H9 (cell line): ENCODE data around the gene REEP1. TPM values are rescaled to one million over a fixed set of nuclear protein-coding genes. Genes with fewer than 3 reads are reported as not detected.

Source experiments
- DNase-seq: peaks from one replicate; pipeline ENCODE4 v3.0.0-alpha.2; 2017
- H2AFZ ChIP-seq: one replicate; pipeline ENCODE4 v1.6.1; 2013; ENCODE audit warnings: mild to moderate bottlenecking, low read length, control low read depth, moderate library complexity
- H2AK5ac ChIP-seq: 2 replicates; pipeline ENCODE4 v1.6.1; 2013; ENCODE audit warnings: low read length, control low read depth, mixed read lengths; ENCODE audit not compliant: insufficient read length
- H2BK120ac ChIP-seq: one replicate; pipeline ENCODE4 v1.6.1; 2013; ENCODE audit warnings: low read depth, mild to moderate bottlenecking, low read length, control low read depth, inconsistent platforms; ENCODE audit not compliant: poor library complexity, severe bottlenecking
- H2BK12ac ChIP-seq: 2 replicates; pipeline ENCODE4 v1.6.1; 2013; ENCODE audit warnings: low read length, control low read depth, mixed read lengths, low read depth; ENCODE audit not compliant: insufficient read length
- H2BK15ac ChIP-seq: 2 replicates; pipeline ENCODE4 v1.6.1; 2013; ENCODE audit warnings: low read depth, low read length, control low read depth
- H2BK20ac ChIP-seq: one replicate; pipeline ENCODE4 v1.6.1; 2013; ENCODE audit warnings: low read depth, mild to moderate bottlenecking, low read length, control low read depth, inconsistent platforms; ENCODE audit not compliant: poor library complexity, severe bottlenecking
- H2BK5ac ChIP-seq: 2 replicates; pipeline ENCODE4 v1.6.1; 2013; ENCODE audit warnings: low read length, control low read depth, mixed read lengths; ENCODE audit not compliant: insufficient read length
- H3K14ac ChIP-seq: 2 replicates; pipeline ENCODE4 v1.6.1; 2013; ENCODE audit warnings: low read length, control low read depth; ENCODE audit not compliant: insufficient read depth
- H3K18ac ChIP-seq: 2 replicates; pipeline ENCODE4 v1.6.1; 2013; ENCODE audit warnings: low read depth, mild to moderate bottlenecking, mixed read lengths, low read length, control low read depth; ENCODE audit not compliant: insufficient read length
- H3K23ac ChIP-seq: 2 replicates; pipeline ENCODE4 v1.6.1; 2013; ENCODE audit warnings: low read length, control low read depth, mixed read lengths, low read depth; ENCODE audit not compliant: insufficient read length
- H3K23me2 ChIP-seq: 2 replicates; pipeline ENCODE4 v1.6.1; 2013; ENCODE audit warnings: low read depth, mild to moderate bottlenecking, mixed read lengths, low read length, control low read depth; ENCODE audit not compliant: insufficient read length, poor library complexity, severe bottlenecking
- H3K27ac ChIP-seq: 2 replicates; pipeline ENCODE4 v1.5.1; 2013; ENCODE audit warnings: low read length, control low read depth, mixed read lengths, low read depth; ENCODE audit not compliant: insufficient read length
- H3K27me3 ChIP-seq: 2 replicates; pipeline ENCODE4 v1.6.1; 2013; ENCODE audit warnings: low read length, control low read depth, inconsistent platforms; ENCODE audit not compliant: insufficient read depth
- H3K4ac ChIP-seq: 2 replicates; pipeline ENCODE4 v1.6.1; 2013; ENCODE audit warnings: low read depth, mild to moderate bottlenecking, control low read depth, inconsistent platforms, low read length, moderate library complexity
- H3K4me1 ChIP-seq: 2 replicates; pipeline ENCODE4 v1.6.1; 2013; ENCODE audit warnings: low read length, control low read depth, inconsistent platforms; ENCODE audit not compliant: insufficient read depth
- H3K4me2 ChIP-seq: 2 replicates; pipeline ENCODE4 v1.6.1; 2013; ENCODE audit warnings: low read length, control low read depth, mixed read lengths; ENCODE audit not compliant: insufficient read length, insufficient read depth
- H3K56ac ChIP-seq: 2 replicates; pipeline ENCODE4 v1.6.1; 2013; ENCODE audit warnings: low read depth, mild to moderate bottlenecking, mixed read lengths, low read length, control low read depth; ENCODE audit not compliant: insufficient read length
- H3K79me1 ChIP-seq: 2 replicates; pipeline ENCODE4 v1.6.1; 2013; ENCODE audit warnings: low read depth, mild to moderate bottlenecking, moderate library complexity, low read length, control low read depth, inconsistent platforms; ENCODE audit not compliant: insufficient read depth, poor library complexity, severe bottlenecking
- H3K79me2 ChIP-seq: 2 replicates; pipeline ENCODE4 v1.6.1; 2013; ENCODE audit warnings: low read length, control low read depth, inconsistent platforms; ENCODE audit not compliant: insufficient read depth
- H3K9ac ChIP-seq: 2 replicates; pipeline ENCODE4 v1.6.1; 2013; ENCODE audit warnings: low read length, control low read depth, mixed read lengths; ENCODE audit not compliant: insufficient read length; ENCODE audit errors: extremely low read depth
- H3K9me3 ChIP-seq: one replicate; pipeline ENCODE4 v1.6.1; 2013; ENCODE audit warnings: low read depth, low read length, inconsistent platforms; ENCODE audit not compliant: control insufficient read depth
- H3T11ph ChIP-seq: one replicate; pipeline ENCODE4 v1.6.1; 2013; ENCODE audit warnings: mild to moderate bottlenecking, low read length, control low read depth, inconsistent platforms
- H4K20me1 ChIP-seq: one replicate; pipeline ENCODE4 v1.6.1; 2013; ENCODE audit not compliant: control insufficient read depth, insufficient read length, insufficient read depth
- H4K5ac ChIP-seq: 2 replicates; pipeline ENCODE4 v1.6.1; 2013; ENCODE audit warnings: low read depth, mild to moderate bottlenecking, mixed read lengths, low read length, control low read depth; ENCODE audit not compliant: insufficient read length
- H4K8ac ChIP-seq: replicated peaks from 2 replicates; pipeline ENCODE4 v1.6.1; 2013; ENCODE audit warnings: low read length, control low read depth, mixed read lengths, low read depth; ENCODE audit not compliant: insufficient read length
- H4K91ac ChIP-seq: 2 replicates; pipeline ENCODE4 v1.6.1; 2013; ENCODE audit warnings: low read depth, mild to moderate bottlenecking, moderate library complexity, mixed read lengths, low read length, control low read depth; ENCODE audit not compliant: insufficient read length
- H3K27ac Mint-ChIP-seq, 3 experiments: 2 replicates in 2 of 3; 3 replicates in 1 of 3; pipeline ENCODE4 v1.8.0; 2020 to 2021; ENCODE audit warnings: mixed read lengths in 3 of 3, mild to moderate bottlenecking in 1 of 3, moderate library complexity in 1 of 3
- H3K27me3 Mint-ChIP-seq: 2 replicates; pipeline ENCODE4 v1.8.0; 2021; ENCODE audit warnings: low read depth, mild to moderate bottlenecking, moderate library complexity, mixed read lengths
- H3K36me3 Mint-ChIP-seq, 3 experiments: 2 replicates in 2 of 3; 3 replicates in 1 of 3; pipeline ENCODE4 v1.8.0; 2020 to 2021; ENCODE audit warnings: low read depth in 3 of 3, mixed read lengths in 3 of 3; ENCODE audit not compliant: insufficient read depth in 1 of 3
- H3K4me1 Mint-ChIP-seq, 2 experiments: 2 replicates each; pipeline ENCODE4 v1.8.0; 2020; ENCODE audit warnings: mixed read lengths in 2 of 2
- H3K4me3 Mint-ChIP-seq, 2 experiments: 2 replicates in 1 of 2; 3 replicates in 1 of 2; pipeline ENCODE4 v1.8.0; 2020 to 2021; ENCODE audit warnings: mild to moderate bottlenecking in 2 of 2, mixed read lengths in 2 of 2, moderate library complexity in 1 of 2
- H3K9me3 Mint-ChIP-seq, 2 experiments: 2 replicates in 1 of 2; 3 replicates in 1 of 2; pipeline ENCODE4 v1.8.0; 2020; ENCODE audit warnings: mild to moderate bottlenecking in 2 of 2, mixed read lengths in 2 of 2, moderate library complexity in 1 of 2
- CTCF ChIP-seq: fragments of 200-600 bp; sonication (generic); conservative IDR thresholded peaks from 3 replicates; pipeline ENCODE4 v1.8.0; 2021; ENCODE audit warnings: antibody characterized with exemption, mild to moderate bottlenecking
- WGBS: extraction: QIAGEN DNeasy Blood & Tissue Kit; methylation state at CpG from one replicate; pipeline ENCODE4 v1.1.7; 2013; ENCODE audit warnings: missing lambda C conversion rate, low lambda C conversion rate, mixed read lengths; ENCODE audit not compliant: insufficient read length; ENCODE audit errors: extremely low coverage; 5-methylcytosine and 5-hydroxymethylcytosine counted together
- total RNA-seq: library from RNA; stranded (reverse); gene quantifications from 2 replicates; pipeline ENCODE4 v1.2.1, GENCODE V29; 2021

Gene REEP1
- total RNA-seq, 1 experiment from 2014 or later: 1.3 TPM

DNA sequence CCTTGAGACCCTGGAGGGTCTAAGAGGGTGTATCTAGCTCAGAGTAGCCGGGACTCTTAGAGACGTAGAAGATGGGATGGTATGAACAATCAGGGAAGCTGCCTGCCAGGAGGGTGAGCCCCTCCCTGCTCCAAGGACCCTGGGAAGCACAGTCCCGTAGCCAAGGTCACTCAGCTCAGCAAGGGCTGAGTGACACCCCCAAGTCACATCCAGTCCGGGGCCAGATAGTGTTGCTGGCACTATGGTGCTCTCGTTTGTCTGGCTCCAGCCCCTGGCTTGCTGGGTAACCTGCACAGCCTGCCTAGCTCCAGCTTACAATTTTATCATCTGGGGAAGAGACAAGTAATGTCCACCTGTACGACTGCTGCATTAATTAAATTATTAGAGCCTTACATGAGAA, 22.3 kb downstream of the REEP1 start:
- Mint-ChIP-seq H3K27me3 (peaks cover 22% of the 10 kb centered on the region), H3K4me1 (peaks cover 11 to 14% of the 10 kb centered on the region in 2 experiments), H3K27ac (no peak overlapping the region), H3K36me3 (no peaks in the 10 kb centered on the region), H3K4me3 (no peak overlapping the region), H3K9me3 (no peaks in the 10 kb centered on the region)
- Histone ChIP-seq H2AK5ac (no peak overlapping the region), H3K79me2 (no peaks in the 10 kb centered on the region), H3K79me1 (no peaks in the 10 kb centered on the region), H4K20me1 (no peaks in the 10 kb centered on the region), H3K27ac (no peak overlapping the region), H2AFZ (no peak overlapping the region), H3K18ac (no peak overlapping the region), H3K4me2 (no peak overlapping the region), H2BK12ac (no peak overlapping the region), H3K9me3 (no peaks in the 10 kb centered on the region), H3K56ac (no peak overlapping the region), H3K14ac (no peak overlapping the region), H4K91ac (no peak overlapping the region), H3K4me1 (no peaks in the 10 kb centered on the region), H2BK15ac (no peak overlapping the region), H2BK5ac (no peak overlapping the region), H4K8ac (no peak overlapping the region), H3K27me3 (no peaks in the 10 kb centered on the region), H3K4ac (no peak overlapping the region), H3K23me2 (no peaks in the 10 kb centered on the region), H3T11ph (no peak overlapping the region), H3K23ac (no peak overlapping the region), H3K9ac (no peak overlapping the region), H4K5ac (no peak overlapping the region), H2BK120ac (no peak overlapping the region), H2BK20ac (no peak overlapping the region)
- DNase-seq: no peak
- no CpG with 5 or more reads among the region's 6 CpGs for WGBS
- no peak for TF ChIP-seq CTCF
